OCI-LY7 (cell line): ENCODE results near the gene BTBD7. TPM values are rescaled to one million over a fixed set of nuclear protein-coding genes. Genes with fewer than 3 reads are reported as not detected.

Experiments used
- BruUV-seq: library from RNA; stranded (reverse); fragments of 400-500 nt; replicated peaks from 2 replicates; lab custom pipeline; 2021; lab: Mats Ljungman, UMichigan
- CTCF ChIA-PET: fragments of 300-600 bp; sonication (Branson Sonifier 250); formaldehyde crosslinking; loops from one replicate; lab custom pipeline; 2022; ENCODE audit warnings: antibody characterized with exemption; ENCODE audit not compliant: unreplicated experiment; lab: Charles Lee
- POLR2A ChIA-PET: fragments of 300-600 bp; sonication (Branson Sonifier 250); formaldehyde crosslinking; loops from one replicate; lab custom pipeline; 2022; ENCODE audit warnings: antibody characterized with exemption; lab: Charles Lee
- DNase-seq: peaks from one replicate; pipeline ENCODE4 v3.0.0-alpha.2; 2015; ENCODE audit warnings: low spot score
- H2AFZ ChIP-seq: fragments of 200-600 bp; sonication (generic), shearing (Covaris generic); 2 replicates; pipeline ENCODE4 v1.6.1; 2014; ENCODE audit warnings: mild to moderate bottlenecking, antibody characterized with exemption, low read length, moderate library complexity
- H3K27ac ChIP-seq: fragments of 200-600 bp; sonication (generic); 2 replicates; pipeline ENCODE4 v1.5.1; 2014; ENCODE audit warnings: mixed run types, low read depth, mild to moderate bottlenecking, moderate library complexity, low read length, inconsistent platforms; ENCODE audit not compliant: poor library complexity, severe bottlenecking
- H3K36me3 ChIP-seq: fragments of 200-600 bp; sonication (generic); 2 replicates; pipeline ENCODE4 v1.6.1; 2014; ENCODE audit warnings: mild to moderate bottlenecking, antibody characterized with exemption, low read length, moderate library complexity, mixed read lengths; ENCODE audit not compliant: insufficient read depth
- H3K4me1 ChIP-seq: fragments of 200-600 bp; sonication (generic); 2 replicates; pipeline ENCODE4 v1.5.1; 2014; ENCODE audit warnings: mild to moderate bottlenecking, low read length; ENCODE audit not compliant: insufficient read depth, poor library complexity, severe bottlenecking
- H3K4me2 ChIP-seq: fragments of 200-600 bp; sonication (generic); 2 replicates; pipeline ENCODE4 v1.6.1; 2014; ENCODE audit warnings: mild to moderate bottlenecking, low read length
- H3K4me3 ChIP-seq: fragments of 200-600 bp; sonication (generic); 2 replicates; pipeline ENCODE4 v1.5.1; 2014; ENCODE audit warnings: mild to moderate bottlenecking, low read depth, low read length; ENCODE audit not compliant: poor library complexity, severe bottlenecking
- H3K79me2 ChIP-seq: fragments of 200-600 bp; sonication (generic); 2 replicates; pipeline ENCODE4 v1.6.1; 2016; ENCODE audit warnings: low read depth, mild to moderate bottlenecking, low read length, moderate library complexity, mixed read lengths; ENCODE audit not compliant: insufficient read depth
- H3K9me2 ChIP-seq: fragments of 200-600 bp; sonication (generic); 2 replicates; pipeline ENCODE4 v1.6.1; 2016; ENCODE audit warnings: mild to moderate bottlenecking, low read length, mixed read lengths; ENCODE audit not compliant: insufficient read depth
- H3K9me3 ChIP-seq: fragments of 200-600 bp; sonication (generic); 2 replicates; pipeline ENCODE4 v1.6.1; 2014; ENCODE audit warnings: mild to moderate bottlenecking, mixed run types, low read length, mixed read lengths
- H4K20me1 ChIP-seq: fragments of 200-600 bp; sonication (generic); 2 replicates; pipeline ENCODE4 v1.6.1; 2014; ENCODE audit warnings: mild to moderate bottlenecking, antibody characterized with exemption, low read length, moderate library complexity, mixed read lengths; ENCODE audit not compliant: insufficient read depth
- EZH2phosphoT487 ChIP-seq: fragments of 200-600 bp; sonication (generic); IDR thresholded peaks from 2 replicates; pipeline ENCODE4 v1.6.1; 2018; ENCODE audit warnings: low read depth, borderline replicate concordance, mild to moderate bottlenecking, mixed run types, antibody characterized with exemption, low read length, moderate library complexity, mixed read lengths
- intact Hi-C: fragments of 100-400 bp; cut with micrococcal nuclease; formaldehyde crosslinking; loops from one replicate; pipeline ENCODE4 v1.10.0; 2022; ENCODE audit not compliant: unreplicated experiment
- total RNA-seq, 2 experiments: library from RNA; depleted of rRNA in 1 of 2; stranded (reverse); fragments of >200 nt in 1 of 2; shearing (Covaris generic) in 1 of 2; gene quantifications; 2 replicates each; pipeline ENCODE4 v1.2.3, GENCODE V29; 2014 to 2022
- TF ChIP-seq, protein P1 (sequence below): fragments of 200-600 bp; sonication (generic); conservative IDR thresholded peaks from 2 replicates; pipeline ENCODE4 v1.5.1; 2014; ENCODE audit warnings: mild to moderate bottlenecking, antibody characterized with exemption, low read length, moderate library complexity, mixed read lengths

BTBD7 gene
- total RNA-seq, 2 experiments from 2014 or later: 9.7 to 19.6 TPM

DNA sequence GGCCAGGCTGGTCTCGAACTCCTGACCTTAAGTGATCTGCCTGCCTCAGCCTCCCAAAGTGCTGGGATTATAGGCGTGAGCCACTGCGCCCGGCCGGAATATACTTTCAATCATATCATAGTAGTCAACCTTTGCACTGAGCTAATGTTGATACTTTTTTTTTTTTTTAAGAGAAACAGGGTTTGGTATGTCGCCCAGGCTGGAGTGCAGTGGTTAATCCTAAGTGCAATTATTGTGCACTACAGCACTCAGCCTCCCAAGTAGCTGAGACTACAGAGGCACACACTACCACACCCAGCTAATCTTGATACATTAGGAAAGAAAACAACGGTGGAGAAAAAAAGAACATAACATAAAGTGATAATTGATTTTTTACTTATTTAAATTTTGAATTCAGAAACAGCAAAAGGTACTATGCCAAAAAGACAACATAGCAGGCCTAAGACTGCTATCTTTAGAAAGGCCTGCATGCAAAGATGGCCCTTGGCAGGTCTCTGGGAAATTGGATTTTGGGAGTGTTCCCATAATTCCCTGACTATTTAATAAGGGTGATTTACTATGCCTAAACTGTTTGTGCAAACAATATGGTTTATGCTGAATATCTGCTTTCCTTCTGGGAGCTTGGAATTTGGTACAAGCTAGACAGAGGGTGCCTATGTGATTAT lies 15.5 kb downstream of the BTBD7 start:
- H3K27ac ChIP-seq: no peak overlapping the region
- intact Hi-C loops: no loop called here
- H3K4me2 ChIP-seq: no peak overlapping the region
- no peaks in the 10 kb centered on the region for H3K9me3 ChIP-seq
- H2AFZ ChIP-seq: no peak overlapping the region
- H3K79me2 ChIP-seq: peaks cover 33% of the 10 kb centered on the region
- CTCF ChIA-PET: no interaction called here
- no peak for DNase-seq
- no peak overlapping the region for H3K4me3 ChIP-seq
- TF ChIP-seq, protein P1, sequence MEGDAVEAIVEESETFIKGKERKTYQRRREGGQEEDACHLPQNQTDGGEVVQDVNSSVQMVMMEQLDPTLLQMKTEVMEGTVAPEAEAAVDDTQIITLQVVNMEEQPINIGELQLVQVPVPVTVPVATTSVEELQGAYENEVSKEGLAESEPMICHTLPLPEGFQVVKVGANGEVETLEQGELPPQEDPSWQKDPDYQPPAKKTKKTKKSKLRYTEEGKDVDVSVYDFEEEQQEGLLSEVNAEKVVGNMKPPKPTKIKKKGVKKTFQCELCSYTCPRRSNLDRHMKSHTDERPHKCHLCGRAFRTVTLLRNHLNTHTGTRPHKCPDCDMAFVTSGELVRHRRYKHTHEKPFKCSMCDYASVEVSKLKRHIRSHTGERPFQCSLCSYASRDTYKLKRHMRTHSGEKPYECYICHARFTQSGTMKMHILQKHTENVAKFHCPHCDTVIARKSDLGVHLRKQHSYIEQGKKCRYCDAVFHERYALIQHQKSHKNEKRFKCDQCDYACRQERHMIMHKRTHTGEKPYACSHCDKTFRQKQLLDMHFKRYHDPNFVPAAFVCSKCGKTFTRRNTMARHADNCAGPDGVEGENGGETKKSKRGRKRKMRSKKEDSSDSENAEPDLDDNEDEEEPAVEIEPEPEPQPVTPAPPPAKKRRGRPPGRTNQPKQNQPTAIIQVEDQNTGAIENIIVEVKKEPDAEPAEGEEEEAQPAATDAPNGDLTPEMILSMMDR: no peak
- no peak for TF ChIP-seq EZH2phosphoT487
- no peaks in the 10 kb centered on the region for H4K20me1 ChIP-seq
- no TSS peak for BruUV-seq
- POLR2A ChIA-PET: interaction anchor here (0.9 to 1.3 kb wide), 3 partner anchors 21 to 26 kb away, joined by 3 to 6 read pairs (median 3); no protein-coding TSS in a partner anchor
- peaks cover 11% of the 10 kb centered on the region for H3K4me1 ChIP-seq
- peaks cover 19% of the 10 kb centered on the region for H3K36me3 ChIP-seq
- H3K9me2 ChIP-seq: no peaks in the 10 kb centered on the region

DNA sequence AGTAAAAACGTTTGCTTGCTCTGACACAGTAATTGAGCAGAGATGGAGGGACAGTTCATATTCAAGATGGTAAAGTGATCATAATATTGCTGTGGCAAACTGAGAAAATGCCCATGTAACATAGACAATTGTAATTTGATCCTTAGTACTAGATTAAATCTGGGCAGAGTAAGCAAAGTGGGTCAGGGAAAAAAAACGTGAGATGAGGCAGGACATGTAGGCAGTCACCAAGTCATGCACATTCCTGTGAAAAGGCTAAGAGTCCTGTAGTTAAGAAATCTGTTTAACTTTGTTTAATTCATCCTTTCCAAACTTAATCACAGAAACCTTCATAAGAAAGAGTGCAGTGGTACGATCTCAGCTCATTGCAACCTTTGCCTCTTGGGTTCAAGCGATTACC lies 16.1 kb downstream of the BTBD7 start:
- Histone ChIP-seq H3K36me3 (peaks cover 12% of the 10 kb centered on the region; the same call in 1 of the 2 replicates), H3K4me3 (no peak overlapping the region), H3K4me2 (no peak overlapping the region), H2AFZ (no peak overlapping the region), H4K20me1 (no peaks in the 10 kb centered on the region), H3K4me1 (peaks cover 11% of the 10 kb centered on the region), H3K27ac (no peak overlapping the region), H3K9me3 (no peaks in the 10 kb centered on the region), H3K79me2 (peaks cover 27% of the 10 kb centered on the region), H3K9me2 (no peaks in the 10 kb centered on the region)
- intact Hi-C loops: no loop called here
- no TSS peak for BruUV-seq
- CTCF ChIA-PET: no interaction called here
- DNase-seq: no peak
- POLR2A ChIA-PET: interaction anchor here (0.8 kb wide), 1 partner anchor 126 kb away, joined by 3 read pairs; no protein-coding TSS in a partner anchor
- TF ChIP-seq, protein P1: no peak
- TF ChIP-seq EZH2phosphoT487: no peak

DNA sequence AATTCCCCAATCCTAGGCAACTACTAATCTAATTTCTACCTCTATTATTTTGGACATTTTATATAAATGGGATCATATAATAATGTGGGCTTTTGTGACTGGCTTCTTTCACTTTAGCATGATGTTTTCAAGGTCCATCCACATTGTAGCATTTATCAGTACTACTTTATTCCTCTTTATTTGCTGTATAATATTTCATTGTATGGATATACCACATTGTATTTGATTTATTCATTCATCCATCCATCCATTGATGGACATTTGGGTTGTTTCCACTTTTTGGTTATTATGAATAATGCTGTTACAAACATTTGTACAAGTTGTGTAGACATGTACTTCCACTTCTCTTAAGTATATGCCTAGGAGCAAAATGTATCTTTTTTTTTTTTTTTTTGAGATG lies 17.3 kb downstream of the BTBD7 start:
- ChIA-PET POLR2A (interaction anchor here (1.0 to 1.1 kb wide), 2 partner anchors 18 to 21 kb away, joined by 3 read pairs; no protein-coding TSS in a partner anchor), CTCF (no interaction called here)
- no peak for TF ChIP-seq EZH2phosphoT487
- TF ChIP-seq, protein P1: no peak
- Histone ChIP-seq H3K9me2 (no peaks in the 10 kb centered on the region), H3K27ac (no peak overlapping the region), H3K79me2 (peaks cover 26% of the 10 kb centered on the region), H2AFZ (no peak overlapping the region), H3K4me3 (no peak overlapping the region), H3K4me1 (peaks cover 11% of the 10 kb centered on the region), H3K4me2 (no peak overlapping the region), H4K20me1 (peaks cover 5% of the 10 kb centered on the region), H3K9me3 (no peaks in the 10 kb centered on the region), H3K36me3 (peaks cover 9% of the 10 kb centered on the region; the same call in 1 of the 2 replicates)
- DNase-seq: no peak
- no TSS peak for BruUV-seq
- intact Hi-C loops: no loop called here
